ENCODE data around the gene C17orf75. TPM values are rescaled to one million over a fixed set of nuclear protein-coding genes. Genes with fewer than 3 reads are reported as not detected.

C17orf75 gene
- total RNA-seq, 1 experiment from 2014 or later = 27.0 TPM

GRCh38 chr17:32386844-32387243, 44.9 kb upstream of the C17orf75 start:
- Histone ChIP-seq H3K4me2 (ENCODE audit: low read length) (no peak overlapping the region), H3K36me3 (ENCODE audit: low read depth, low read length) (peaks cover 7% of the 10 kb centered on the region; the same call in 1 of the 2 replicates), H3K27me3 (ENCODE audit: low read length) (no peaks in the 10 kb centered on the region), H3K4me1 (ENCODE audit: insufficient read depth, low read length) (peaks cover 6% of the 10 kb centered on the region; the same call in 1 of the 2 replicates), H3K9me3 (ENCODE audit: low read length) (no peaks in the 10 kb centered on the region), H3K27ac (ENCODE audit: low read length) (no peak overlapping the region), H3K9ac (ENCODE audit: low read length) (no peak overlapping the region), H4K20me1 (ENCODE audit: low read length) (no peaks in the 10 kb centered on the region), H3F3A (ENCODE audit: low read length, unreplicated experiment) (no peaks in the 10 kb centered on the region), H3K4me3 (ENCODE audit: low read length) (no peak overlapping the region), H3K79me2 (ENCODE audit: low read length) (no peaks in the 10 kb centered on the region), H3K9me2 (replicated peaks; ENCODE audit: low read length) (no peaks in the 10 kb centered on the region), H2AFZ (ENCODE audit: low read length) (no peak overlapping the region)
- BruUV-seq (replicated peaks) = no TSS peak
- no peak for TF ChIP-seq CTCF (conservative IDR thresholded peaks at IDR 0.05; ENCODE audit: low read depth, low read length)
- TF ChIP-seq EZH2 (IDR thresholded peaks at IDR 0.05; ENCODE audit: low read length, unreplicated experiment) = no peak
- no peak for TF ChIP-seq EZH2phosphoT487 (IDR thresholded peaks at IDR 0.05; ENCODE audit: borderline replicate concordance, low read length)
- POLR2A ChIA-PET (ENCODE audit: unreplicated experiment) = no interaction called here
- DNase-seq = peak; percentile 55
- intact Hi-C loops (cut with micrococcal nuclease) = no loop called here
- ATAC-seq = peak; percentile 88
- CTCF ChIA-PET = no interaction called here

- Histone ChIP-seq H3K27me3 (ENCODE audit: low read length) (no peaks in the 10 kb centered on the region), H3F3A (ENCODE audit: low read length, unreplicated experiment) (no peaks in the 10 kb centered on the region), H3K4me3 (ENCODE audit: low read length) (no peak overlapping the region), H3K9me3 (ENCODE audit: low read length) (no peaks in the 10 kb centered on the region), H3K4me1 (ENCODE audit: insufficient read depth, low read length) (peaks cover 6% of the 10 kb centered on the region; the same call in 1 of the 2 replicates), H3K27ac (ENCODE audit: low read length) (no peak overlapping the region), H2AFZ (ENCODE audit: low read length) (no peak overlapping the region), H3K9me2 (replicated peaks; ENCODE audit: low read length) (no peaks in the 10 kb centered on the region), H3K79me2 (ENCODE audit: low read length) (no peaks in the 10 kb centered on the region), H3K4me2 (ENCODE audit: low read length) (no peak overlapping the region), H3K9ac (ENCODE audit: low read length) (no peak overlapping the region), H3K36me3 (ENCODE audit: low read depth, low read length) (peaks cover 9% of the 10 kb centered on the region; the same call in 1 of the 2 replicates), H4K20me1 (ENCODE audit: low read length) (no peaks in the 10 kb centered on the region)
- 0 out of 2 replicates have a peak, but pooled peaks have one; percentile 9 for ATAC-seq
- TF ChIP-seq EZH2 (IDR thresholded peaks at IDR 0.05; ENCODE audit: low read length, unreplicated experiment) = no peak
- TF ChIP-seq EZH2phosphoT487 (IDR thresholded peaks at IDR 0.05; ENCODE audit: borderline replicate concordance, low read length) = no peak
- no peak for DNase-seq
- POLR2A ChIA-PET (ENCODE audit: unreplicated experiment) = no interaction called here
- CTCF ChIA-PET = no interaction called here
- intact Hi-C loops (cut with micrococcal nuclease) = no loop called here
- BruUV-seq (replicated peaks) = no TSS peak
Observed at GRCh38 chr17:32385971-32386370, 44.0 kb upstream of the C17orf75 start.

GRCh38 chr17:32385121-32385520, 43.1 kb upstream of the C17orf75 start:
- CTCF ChIA-PET = no interaction called here
- Histone ChIP-seq H3K4me3 (ENCODE audit: low read length) (no peak overlapping the region), H3F3A (ENCODE audit: low read length, unreplicated experiment) (no peaks in the 10 kb centered on the region), H3K27ac (ENCODE audit: low read length) (no peak overlapping the region), H3K79me2 (ENCODE audit: low read length) (no peaks in the 10 kb centered on the region), H3K9me2 (replicated peaks; ENCODE audit: low read length) (no peaks in the 10 kb centered on the region), H3K27me3 (ENCODE audit: low read length) (no peaks in the 10 kb centered on the region), H3K4me2 (ENCODE audit: low read length) (no peak overlapping the region), H2AFZ (ENCODE audit: low read length) (no peak overlapping the region), H3K4me1 (ENCODE audit: insufficient read depth, low read length) (peaks cover 6% of the 10 kb centered on the region; the same call in 1 of the 2 replicates), H3K9me3 (ENCODE audit: low read length) (no peaks in the 10 kb centered on the region), H3K36me3 (ENCODE audit: low read depth, low read length) (peaks cover 15% of the 10 kb centered on the region), H4K20me1 (ENCODE audit: low read length) (no peaks in the 10 kb centered on the region), H3K9ac (ENCODE audit: low read length) (no peak overlapping the region)
- POLR2A ChIA-PET (ENCODE audit: unreplicated experiment) = no interaction called here
- DNase-seq (no peak), ATAC-seq (no peak)
- intact Hi-C loops (cut with micrococcal nuclease) = no loop called here
- no peak for TF ChIP-seq EZH2phosphoT487 (IDR thresholded peaks at IDR 0.05; ENCODE audit: borderline replicate concordance, low read length)
- TF ChIP-seq CTCF (conservative IDR thresholded peaks at IDR 0.05; ENCODE audit: low read depth, low read length) = no peak
- no peak for TF ChIP-seq EZH2 (IDR thresholded peaks at IDR 0.05; ENCODE audit: low read length, unreplicated experiment)
- BruUV-seq (replicated peaks) = no TSS peak
